ENCODE results near the gene DEFB108B. TPM values are rescaled to one million over a fixed set of nuclear protein-coding genes. Genes with fewer than 3 reads are reported as not detected.
A peak's percentile ranks its signal among the peaks of the same experiment; 100 is the strongest.
"Not testable (repeated sequence)": the region's sequence is repeated elsewhere in the genome, so short reads cannot be mapped to it uniquely, and the experiment has no call there.

DEFB108B gene
- total RNA-seq, 6 experiments from 2014 or later = not detected

DNA sequence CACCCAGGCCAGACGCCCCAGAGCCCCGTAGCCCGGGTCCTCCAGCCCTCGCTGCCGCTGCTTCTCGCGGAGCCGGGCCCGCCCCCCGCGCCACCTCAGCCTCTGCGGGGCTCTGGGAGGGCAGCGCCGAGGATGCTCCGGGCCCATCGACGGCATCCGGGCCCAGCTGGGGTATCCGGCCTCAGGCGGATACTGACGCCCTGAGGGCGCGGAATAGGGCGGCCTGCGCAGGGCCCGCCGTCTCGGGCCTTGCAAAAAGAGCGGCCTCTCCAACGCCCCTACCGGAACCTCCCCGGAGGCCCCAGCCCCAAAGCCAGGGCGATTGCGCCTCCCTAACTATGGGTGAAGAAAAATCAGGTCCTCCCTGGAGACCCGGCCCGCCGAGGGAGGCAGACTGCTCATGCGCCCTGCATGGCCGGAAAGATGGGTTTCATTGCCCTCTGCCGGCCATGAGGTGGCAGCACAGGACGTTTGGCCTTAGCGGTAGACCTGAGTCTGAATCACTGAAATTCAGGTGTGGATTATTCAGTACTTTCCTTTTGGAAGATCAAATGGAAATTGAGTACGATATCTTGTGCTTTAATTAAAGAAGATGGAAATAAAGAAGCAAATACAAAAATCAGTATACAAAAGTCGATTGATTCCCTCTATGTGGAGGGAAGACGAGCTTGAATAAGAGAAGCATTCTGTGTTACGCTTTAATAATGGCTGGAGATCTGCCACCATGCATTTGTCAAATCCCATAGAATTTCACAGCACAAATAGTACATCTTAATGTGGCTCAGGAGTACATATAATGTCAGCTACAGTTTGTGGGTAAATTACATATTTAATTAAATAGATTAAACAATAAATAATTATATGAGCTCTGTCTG lies 19.3 kb upstream of the DEFB108B start:
- not testable (repeated sequence) for H3K9me3 Mint-ChIP-seq; H3K36me3 Mint-ChIP-seq (ENCODE audit: low read depth); H3K27me3 Mint-ChIP-seq (ENCODE audit: insufficient read depth)
- Mint-ChIP-seq H3K4me3 (peak overlapping the region; percentile 84), H3K27ac (peak overlapping the region; percentile 64; the same call in 1 of the 2 replicates), H3K4me1 (ENCODE audit: low read depth) (peaks cover 12% of the 10 kb centered on the region)
- TF ChIP-seq, protein P1, sequence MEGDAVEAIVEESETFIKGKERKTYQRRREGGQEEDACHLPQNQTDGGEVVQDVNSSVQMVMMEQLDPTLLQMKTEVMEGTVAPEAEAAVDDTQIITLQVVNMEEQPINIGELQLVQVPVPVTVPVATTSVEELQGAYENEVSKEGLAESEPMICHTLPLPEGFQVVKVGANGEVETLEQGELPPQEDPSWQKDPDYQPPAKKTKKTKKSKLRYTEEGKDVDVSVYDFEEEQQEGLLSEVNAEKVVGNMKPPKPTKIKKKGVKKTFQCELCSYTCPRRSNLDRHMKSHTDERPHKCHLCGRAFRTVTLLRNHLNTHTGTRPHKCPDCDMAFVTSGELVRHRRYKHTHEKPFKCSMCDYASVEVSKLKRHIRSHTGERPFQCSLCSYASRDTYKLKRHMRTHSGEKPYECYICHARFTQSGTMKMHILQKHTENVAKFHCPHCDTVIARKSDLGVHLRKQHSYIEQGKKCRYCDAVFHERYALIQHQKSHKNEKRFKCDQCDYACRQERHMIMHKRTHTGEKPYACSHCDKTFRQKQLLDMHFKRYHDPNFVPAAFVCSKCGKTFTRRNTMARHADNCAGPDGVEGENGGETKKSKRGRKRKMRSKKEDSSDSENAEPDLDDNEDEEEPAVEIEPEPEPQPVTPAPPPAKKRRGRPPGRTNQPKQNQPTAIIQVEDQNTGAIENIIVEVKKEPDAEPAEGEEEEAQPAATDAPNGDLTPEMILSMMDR (IDR thresholded peaks at IDR 0.05) = peak; percentile 85
- DNase-seq = peak; percentile 59

GRCh38 chr11:71821539-71821938 lies 11.5 kb upstream of the DEFB108B start:
- H3K4me3 Mint-ChIP-seq; H3K9me3 Mint-ChIP-seq; H3K27me3 Mint-ChIP-seq (ENCODE audit: insufficient read depth); H3K4me1 Mint-ChIP-seq (ENCODE audit: low read depth); DNase-seq; H3K36me3 Mint-ChIP-seq (ENCODE audit: low read depth); H3K27ac Mint-ChIP-seq: not testable (repeated sequence)

GRCh38 chr11:71829247-71829646 lies 3.8 kb upstream of the DEFB108B start:
- DNase-seq; H3K36me3 Mint-ChIP-seq (ENCODE audit: low read depth); H3K27ac Mint-ChIP-seq; H3K9me3 Mint-ChIP-seq; H3K4me3 Mint-ChIP-seq; H3K4me1 Mint-ChIP-seq (ENCODE audit: low read depth); H3K27me3 Mint-ChIP-seq (ENCODE audit: insufficient read depth): not testable (repeated sequence)

DNA sequence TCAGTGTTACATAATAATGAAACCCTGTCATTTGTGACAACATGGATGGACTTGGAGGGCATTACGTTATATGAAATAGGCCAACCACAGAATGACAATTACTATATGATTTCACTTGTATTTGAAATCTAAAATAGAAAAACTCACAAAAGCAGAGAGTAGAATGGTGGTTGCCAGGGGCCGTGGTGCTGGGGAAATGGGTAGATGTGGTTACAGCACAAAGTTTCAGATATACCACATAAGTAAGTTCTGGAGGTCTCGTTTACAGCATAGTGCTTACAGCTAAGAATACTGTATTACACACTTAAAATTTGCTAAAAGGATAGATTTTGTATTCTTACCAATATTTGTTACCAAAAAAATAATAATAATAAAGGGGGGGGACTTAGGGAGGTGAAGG lies 3.3 kb upstream of the DEFB108B start:
- H3K36me3 Mint-ChIP-seq (ENCODE audit: low read depth); H3K4me1 Mint-ChIP-seq (ENCODE audit: low read depth); DNase-seq; H3K27ac Mint-ChIP-seq; H3K4me3 Mint-ChIP-seq; H3K9me3 Mint-ChIP-seq: not testable (repeated sequence)
- peaks cover 12% of the 10 kb centered on the region for H3K27me3 Mint-ChIP-seq (ENCODE audit: insufficient read depth)

GRCh38 chr11:71842720-71843119 lies 9.7 kb downstream of the DEFB108B start:
- not testable (repeated sequence) for DNase-seq; H3K27ac Mint-ChIP-seq; H3K9me3 Mint-ChIP-seq; H3K27me3 Mint-ChIP-seq (ENCODE audit: insufficient read depth); H3K4me1 Mint-ChIP-seq (ENCODE audit: low read depth); H3K36me3 Mint-ChIP-seq (ENCODE audit: low read depth); H3K4me3 Mint-ChIP-seq

DNA sequence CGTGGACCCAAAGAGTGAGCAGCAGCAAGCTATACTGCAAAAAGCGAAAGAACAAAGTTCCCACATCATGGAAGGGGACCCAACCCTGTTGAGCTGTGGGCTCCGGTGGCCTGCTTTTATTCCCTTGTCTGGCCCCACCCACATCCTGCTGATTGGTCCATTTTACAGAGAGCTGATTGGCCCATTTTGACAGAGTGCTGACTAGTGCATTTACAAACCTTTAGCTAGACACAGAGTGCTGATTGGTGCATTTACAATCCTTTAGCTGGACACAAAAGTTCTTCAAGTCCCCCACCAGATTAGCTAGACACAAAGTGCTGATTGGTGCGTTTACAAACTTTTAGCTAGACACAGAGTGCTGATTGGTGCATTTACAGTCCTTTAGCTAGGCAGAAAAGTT lies 10.4 kb downstream of the DEFB108B start:
- not testable (repeated sequence) for H3K4me3 Mint-ChIP-seq; DNase-seq; H3K36me3 Mint-ChIP-seq (ENCODE audit: low read depth); H3K27ac Mint-ChIP-seq; H3K4me1 Mint-ChIP-seq (ENCODE audit: low read depth); H3K27me3 Mint-ChIP-seq (ENCODE audit: insufficient read depth); H3K9me3 Mint-ChIP-seq

DNA sequence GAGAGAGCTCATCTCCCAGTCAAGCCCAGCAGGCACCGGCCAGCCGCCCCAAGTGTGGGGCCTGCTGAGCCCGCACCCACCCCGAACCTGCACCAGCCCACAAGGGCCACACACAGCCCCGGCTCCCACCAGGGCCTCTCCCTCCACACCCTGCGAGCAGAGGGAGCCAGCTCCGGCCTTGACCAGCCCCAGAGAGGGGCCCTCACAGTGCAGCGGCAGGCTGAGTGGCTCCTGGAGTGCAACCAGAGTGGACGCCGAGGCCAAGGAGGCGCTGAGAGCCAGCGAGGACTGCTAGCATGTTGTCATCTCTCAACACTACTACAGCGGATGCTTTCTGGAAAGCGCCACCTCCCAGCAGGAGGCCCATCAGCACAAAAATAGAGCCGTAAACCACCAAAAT lies 10.9 kb downstream of the DEFB108B start:
- no peak overlapping the region for H3K4me3 Mint-ChIP-seq
- DNase-seq = no peak
- H3K27me3 Mint-ChIP-seq (ENCODE audit: insufficient read depth) = peaks cover 11% of the 10 kb centered on the region

DNA sequence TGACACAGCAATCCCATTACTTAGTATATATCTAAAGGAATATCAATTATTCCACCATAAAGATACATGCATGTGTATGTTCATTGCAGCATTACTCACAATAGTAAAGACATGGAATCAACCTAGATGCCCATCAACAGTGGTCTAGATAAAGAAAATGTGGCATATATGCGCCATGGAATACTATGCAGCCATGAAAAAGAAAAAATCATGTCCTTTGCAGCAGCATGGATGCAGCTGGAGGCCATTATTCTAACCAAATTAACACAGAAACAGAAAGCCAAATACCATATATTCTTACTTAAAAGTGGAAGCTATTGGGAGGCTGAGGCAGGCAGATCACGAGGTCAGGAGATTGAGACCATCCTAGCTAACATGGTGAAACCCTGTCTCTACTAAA lies 20.9 kb downstream of the DEFB108B start:
- not testable (repeated sequence) for H3K27me3 Mint-ChIP-seq (ENCODE audit: insufficient read depth); H3K4me1 Mint-ChIP-seq (ENCODE audit: low read depth); H3K4me3 Mint-ChIP-seq; H3K27ac Mint-ChIP-seq; DNase-seq; H3K36me3 Mint-ChIP-seq (ENCODE audit: low read depth); H3K9me3 Mint-ChIP-seq

More for the DNA sequence above, 10.9 kb downstream of the DEFB108B start:
- Mint-ChIP-seq H3K36me3 (ENCODE audit: low read depth) (no peaks in the 10 kb centered on the region), H3K27ac (no peak overlapping the region), H3K4me1 (ENCODE audit: low read depth) (no peaks in the 10 kb centered on the region), H3K9me3 (no peaks in the 10 kb centered on the region; the same call in 1 of the 2 replicates)
- TF ChIP-seq, protein P1 (IDR thresholded peaks at IDR 0.05) = no peak

GRCh38 chr11:71855880-71856279 lies 22.9 kb downstream of the DEFB108B start:
- H3K36me3 Mint-ChIP-seq (ENCODE audit: low read depth); H3K4me1 Mint-ChIP-seq (ENCODE audit: low read depth); H3K27ac Mint-ChIP-seq; H3K4me3 Mint-ChIP-seq; H3K27me3 Mint-ChIP-seq (ENCODE audit: insufficient read depth); DNase-seq; H3K9me3 Mint-ChIP-seq: not testable (repeated sequence)

DNA sequence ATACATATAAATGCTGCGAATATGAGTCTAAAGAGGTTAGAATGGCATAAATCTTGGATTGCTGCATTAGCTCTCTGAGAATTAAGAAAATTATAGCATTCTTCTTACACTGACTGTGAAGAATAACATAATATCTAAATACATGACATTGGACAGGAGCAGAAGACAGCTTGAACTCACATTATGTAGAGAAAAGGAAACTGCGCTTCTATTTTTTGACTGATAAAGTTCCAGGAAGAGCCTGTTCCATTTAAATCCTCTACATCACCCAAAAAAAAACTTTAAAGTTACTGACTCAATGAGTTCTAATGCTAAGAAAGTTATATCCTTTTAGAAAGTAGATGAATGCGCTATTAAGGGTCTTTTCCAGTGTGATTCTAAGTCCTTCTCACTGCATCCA lies 27.8 kb downstream of the DEFB108B start:
- not testable (repeated sequence) for H3K4me3 Mint-ChIP-seq; H3K27ac Mint-ChIP-seq; H3K4me1 Mint-ChIP-seq (ENCODE audit: low read depth); H3K36me3 Mint-ChIP-seq (ENCODE audit: low read depth); H3K9me3 Mint-ChIP-seq; DNase-seq; H3K27me3 Mint-ChIP-seq (ENCODE audit: insufficient read depth)

Measured in HFFc6 (cell line).